LoVo (cell line): ENCODE measurements around the gene EEF1B2.
"Not testable (repeated sequence)": the region's sequence is repeated elsewhere in the genome, so short reads cannot be mapped to it uniquely, and the experiment has no call there.

Experiments
- DNase-seq: peaks from one replicate; pipeline ENCODE4 v3.0.0-alpha.2; 2016; ENCODE audit warnings: low spot score

Gene EEF1B2

DNA sequence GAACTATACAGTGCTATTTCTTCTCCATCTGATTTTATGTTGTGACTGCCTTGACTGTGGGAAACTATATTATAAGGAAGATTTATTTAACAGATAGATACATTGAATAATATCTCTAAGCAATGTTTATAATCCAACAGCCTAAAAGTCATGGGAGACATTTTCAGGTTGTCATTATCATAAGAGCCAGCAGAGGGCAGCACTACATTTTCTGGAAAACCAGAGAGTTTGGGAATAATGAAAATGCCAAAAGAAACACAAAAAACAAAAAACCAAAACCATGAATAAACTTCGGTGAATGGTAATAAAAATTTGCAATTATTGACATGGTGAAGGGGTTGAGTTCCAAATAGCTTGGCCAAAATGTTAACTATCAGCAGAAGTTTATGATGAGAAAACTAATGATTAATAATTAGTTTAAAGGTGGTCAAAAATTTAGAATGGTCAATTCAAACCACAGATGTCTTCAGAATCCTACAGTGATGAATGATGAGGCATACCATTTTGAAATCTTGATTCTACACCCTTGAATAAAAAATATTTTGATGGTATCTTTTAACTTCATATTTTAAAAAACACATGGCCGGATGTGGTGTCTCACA is 4.7 kb downstream of the EEF1B2 start:
- peak; percentile 36 for DNase-seq

DNA sequence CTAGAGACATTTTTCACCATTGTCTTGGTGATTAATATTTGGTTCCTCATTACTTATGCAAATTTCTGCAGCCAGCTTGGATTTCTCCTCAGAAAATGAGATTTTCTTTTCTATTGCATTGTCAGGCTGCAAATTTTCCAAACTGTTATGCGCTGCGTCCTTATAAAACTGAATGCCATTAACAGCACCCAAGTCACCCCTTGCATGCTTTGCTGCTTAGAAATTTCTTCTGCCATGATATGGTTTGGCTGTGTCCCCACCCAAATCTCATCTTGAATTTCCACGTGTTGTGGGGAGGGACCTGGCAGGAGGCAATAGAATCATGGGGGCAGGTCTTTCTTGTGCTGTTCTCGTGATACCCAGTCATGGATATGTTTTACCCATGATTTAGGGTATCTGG is 8.5 kb downstream of the EEF1B2 start:
- DNase-seq = not testable (repeated sequence)

DNA sequence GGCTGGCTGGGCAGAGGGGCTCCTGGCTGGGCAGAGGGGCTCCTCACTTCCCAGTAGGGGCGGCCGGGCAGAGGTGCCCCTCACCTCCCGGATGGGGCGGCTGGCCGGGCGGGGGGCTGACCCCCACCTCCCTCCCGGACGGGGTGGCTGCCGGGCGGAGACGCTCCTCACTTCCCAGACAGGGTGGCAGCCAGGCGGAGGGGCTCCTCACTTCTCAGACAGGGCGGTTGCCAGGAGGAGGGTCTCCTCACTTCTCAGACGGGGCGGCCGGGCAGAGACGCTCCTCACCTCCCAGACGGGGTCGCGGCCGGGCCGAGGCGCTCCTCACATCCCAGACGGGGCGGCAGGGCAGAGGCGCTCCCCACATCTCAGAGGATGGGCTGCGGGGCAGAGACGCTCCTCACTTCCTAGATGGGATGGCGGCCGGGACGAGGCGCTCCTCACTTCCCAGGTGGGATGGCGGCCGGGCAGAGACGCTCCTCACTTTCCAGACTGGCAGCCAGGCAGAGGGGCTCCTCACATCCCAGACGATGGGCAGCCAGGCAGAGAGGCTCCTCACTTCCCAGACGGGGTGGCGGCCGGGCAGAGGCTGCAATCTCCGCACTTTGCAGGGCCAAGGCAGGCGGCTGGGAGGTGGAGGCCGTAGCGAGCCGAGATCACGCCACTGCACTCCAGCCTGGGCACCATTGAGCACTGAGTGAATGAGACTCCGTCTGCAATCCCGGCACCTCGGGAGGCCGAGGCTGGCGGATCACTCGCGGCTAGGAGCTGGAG is 12.1 kb downstream of the EEF1B2 start:
- DNase-seq = not testable (repeated sequence)

DNA sequence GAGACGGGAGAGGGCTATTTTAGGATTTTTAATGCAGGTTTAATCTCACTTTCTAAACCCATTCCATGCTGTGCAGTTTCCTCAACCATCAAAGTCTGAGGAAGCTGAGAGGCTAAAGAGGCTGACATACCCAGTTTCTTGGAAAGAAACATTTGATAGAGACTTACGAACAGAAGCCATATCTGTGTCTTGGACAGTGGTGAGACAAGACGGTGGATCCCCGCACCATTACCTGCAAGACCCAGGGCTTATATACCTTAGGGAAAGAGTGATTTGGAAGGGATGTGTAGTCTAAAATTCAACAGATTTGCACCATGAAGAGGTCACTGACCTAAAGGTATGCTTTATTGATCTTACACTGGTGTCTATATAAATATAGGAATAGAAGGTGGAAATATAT is 13.5 kb downstream of the EEF1B2 start:
- DNase-seq = no peak

DNA sequence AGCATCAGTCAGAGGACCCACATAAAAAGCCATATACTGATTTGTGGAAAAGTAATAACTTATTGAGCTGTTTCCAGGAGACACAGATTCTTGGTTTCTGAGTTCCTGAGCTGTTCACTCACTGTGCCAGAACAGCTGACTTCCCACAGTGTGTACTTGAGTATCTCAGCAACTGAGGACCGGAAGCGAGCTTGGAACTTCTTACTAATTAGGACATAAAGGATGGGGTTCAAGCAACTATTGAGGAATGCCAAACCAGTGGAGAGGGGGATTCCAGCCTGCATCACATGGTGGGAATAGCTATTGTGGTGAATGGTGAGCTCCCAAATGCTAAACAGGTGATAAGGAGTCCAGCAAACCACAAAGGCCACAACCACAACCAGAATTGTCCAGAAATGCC is 16.4 kb downstream of the EEF1B2 start:
- DNase-seq = no peak

DNA sequence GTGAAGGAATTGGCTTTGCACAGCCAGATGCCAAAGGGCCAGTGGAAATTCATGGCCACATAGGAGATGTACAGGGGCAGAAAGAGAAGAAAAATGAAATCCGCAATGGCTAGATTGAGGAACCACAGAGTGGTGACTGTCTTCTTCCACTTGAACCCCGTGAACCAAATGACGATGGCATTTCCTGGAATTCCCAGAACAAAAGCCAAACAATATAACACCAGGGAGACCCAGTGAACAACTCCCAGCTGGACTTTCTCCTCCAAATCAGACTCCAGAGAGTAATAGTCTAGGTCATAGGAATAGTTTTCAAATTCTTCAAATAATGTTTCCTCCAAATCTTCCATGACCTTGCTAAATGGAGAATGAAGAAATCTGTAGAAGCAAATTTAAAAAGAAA is 17.2 kb downstream of the EEF1B2 start:
- DNase-seq = no peak

DNA sequence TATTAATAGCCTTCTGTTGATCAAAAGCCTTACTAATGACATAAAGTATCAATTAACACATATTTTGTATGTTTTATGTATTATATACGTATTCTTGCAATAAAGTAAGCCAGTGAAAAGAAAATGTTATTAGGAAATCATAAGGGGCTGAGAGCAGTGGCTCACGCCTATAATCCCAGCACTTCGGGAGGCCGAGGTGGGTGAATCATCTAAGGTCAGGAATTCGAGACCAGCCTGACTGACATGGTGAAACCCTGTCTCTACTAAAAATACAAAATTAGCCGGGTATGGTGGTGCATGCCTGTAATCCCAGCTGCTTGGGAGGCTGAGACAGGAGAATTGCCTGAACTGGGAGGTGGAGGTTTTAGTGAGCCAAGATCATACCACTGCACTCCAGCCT is 21.8 kb downstream of the EEF1B2 start:
- DNase-seq = not testable (repeated sequence)

DNA sequence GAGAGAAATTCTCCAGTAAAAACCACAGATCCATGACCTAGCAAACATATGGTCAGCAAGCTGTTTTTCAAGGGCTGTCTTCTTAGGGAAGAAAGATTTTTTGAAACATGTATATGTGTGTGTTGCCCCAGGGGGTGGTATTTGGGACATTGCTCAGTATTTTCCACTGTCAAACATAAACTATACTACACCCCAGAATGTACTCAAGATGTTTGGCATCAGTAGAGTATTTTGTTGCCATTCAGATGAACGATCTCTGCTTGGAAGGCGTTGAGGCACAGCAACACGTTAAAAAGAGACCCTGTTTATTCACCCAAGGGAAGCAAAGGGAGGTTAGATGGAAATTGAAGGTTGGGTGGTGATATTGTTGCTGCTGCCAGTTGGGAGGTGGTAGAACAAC is 30.0 kb downstream of the EEF1B2 start:
- no peak for DNase-seq

DNA sequence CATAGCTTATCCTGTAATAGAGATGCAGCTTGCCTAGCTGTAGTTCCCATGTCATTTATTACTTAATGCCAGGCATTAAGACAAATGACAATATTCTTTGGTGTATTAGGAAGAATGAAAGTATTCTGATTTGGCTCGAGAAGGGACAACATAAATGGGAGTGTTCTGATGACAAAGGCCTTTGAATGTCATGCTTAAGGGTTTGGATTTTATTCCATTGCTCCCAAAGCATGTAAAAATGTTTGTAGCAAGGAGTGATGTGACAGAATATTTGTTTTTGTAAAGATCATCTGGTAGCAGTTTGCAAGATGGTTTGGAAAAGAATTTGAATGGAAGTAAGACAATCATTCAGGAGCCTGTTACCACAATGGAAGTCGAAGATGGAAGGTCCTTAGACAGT is 30.4 kb downstream of the EEF1B2 start:
- no peak for DNase-seq

DNA sequence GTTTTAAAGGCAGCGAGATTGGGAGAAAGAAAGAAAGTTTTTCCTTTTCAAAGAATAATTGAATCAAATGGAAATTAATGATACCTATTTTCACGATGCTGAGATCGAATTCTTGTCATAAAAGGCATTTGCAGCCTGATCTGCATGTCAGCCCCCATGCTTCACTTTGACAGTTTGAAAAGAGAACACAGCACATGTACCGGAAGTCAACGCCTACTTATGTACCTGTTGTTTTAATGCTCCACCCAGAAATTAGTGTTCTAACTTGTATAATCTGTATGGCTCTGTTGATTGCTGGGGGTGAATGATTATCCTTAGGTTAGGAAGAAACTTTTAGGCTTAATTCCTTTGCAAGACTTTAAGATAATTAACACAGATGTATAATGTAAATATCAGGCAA is 31.0 kb downstream of the EEF1B2 start:
- DNase-seq = no peak

DNA sequence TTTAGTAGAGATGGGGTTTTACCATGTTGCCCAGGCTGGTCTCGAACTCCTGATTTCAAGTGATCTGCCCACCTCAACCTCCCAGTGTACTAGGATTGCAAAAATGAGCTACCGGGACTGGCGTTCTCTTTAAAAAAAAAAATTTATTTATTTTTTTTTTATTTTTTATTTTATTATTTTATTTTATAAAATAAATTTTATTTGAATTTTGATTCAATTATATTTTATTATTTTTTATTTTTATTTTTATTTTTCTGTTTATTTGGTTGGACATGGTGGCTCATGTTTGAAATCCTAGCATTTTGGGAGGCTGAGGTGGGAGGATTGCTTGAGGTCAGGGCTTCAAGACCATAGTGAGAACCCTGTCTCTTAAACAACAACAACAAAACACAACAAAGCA is 32.5 kb downstream of the EEF1B2 start:
- no peak for DNase-seq

DNA sequence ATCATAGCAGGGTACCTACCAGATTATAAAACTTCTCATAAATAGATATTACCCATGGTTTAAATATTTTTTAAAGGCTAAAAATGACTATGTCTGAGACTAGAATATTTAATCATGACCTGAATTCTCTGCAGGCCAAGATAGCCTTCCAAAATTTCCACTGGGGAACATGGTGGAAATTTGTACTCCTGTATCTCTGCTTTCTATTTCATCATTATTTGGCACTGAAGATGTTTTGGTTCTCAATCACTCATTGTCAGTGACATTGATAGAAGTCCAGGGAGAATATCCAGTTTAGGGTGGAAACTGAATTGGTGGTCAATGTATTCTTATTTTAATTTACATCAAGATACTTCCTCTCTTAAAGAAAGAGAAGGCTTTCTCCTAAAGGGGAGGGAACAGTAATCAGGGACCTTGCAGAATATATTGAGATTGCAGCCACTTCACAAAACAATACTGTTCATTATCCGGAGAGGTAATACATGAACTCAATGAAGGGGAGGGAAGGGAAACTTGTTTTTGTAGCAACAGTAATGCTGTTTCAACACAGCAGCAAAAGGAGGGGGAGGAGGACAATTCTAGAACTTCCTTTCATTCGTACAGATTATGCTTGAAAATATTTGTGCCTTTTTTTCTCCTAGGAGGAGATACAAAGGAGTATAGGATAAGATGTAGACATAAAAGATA is 34.1 kb downstream of the EEF1B2 start:
- no peak for DNase-seq

DNA sequence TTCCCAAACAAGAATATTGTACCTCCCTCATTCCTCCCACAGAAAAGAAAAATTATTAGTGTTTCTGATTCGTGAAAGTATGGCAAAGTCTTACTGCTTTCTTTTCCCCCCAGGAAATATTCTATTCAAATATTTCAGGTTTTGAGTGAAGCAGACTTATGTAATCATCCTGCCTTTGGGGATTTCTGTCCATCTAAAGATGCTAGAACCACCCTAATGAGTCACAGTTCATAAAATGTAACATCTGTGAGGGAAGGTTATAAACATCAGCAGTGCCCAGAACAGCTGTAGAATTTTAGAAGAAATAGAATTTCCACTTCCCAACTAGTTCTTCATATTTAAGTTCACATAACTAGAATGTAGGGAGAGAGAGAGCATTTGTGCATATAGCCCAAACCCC is 39.0 kb downstream of the EEF1B2 start:
- no peak for DNase-seq

DNA sequence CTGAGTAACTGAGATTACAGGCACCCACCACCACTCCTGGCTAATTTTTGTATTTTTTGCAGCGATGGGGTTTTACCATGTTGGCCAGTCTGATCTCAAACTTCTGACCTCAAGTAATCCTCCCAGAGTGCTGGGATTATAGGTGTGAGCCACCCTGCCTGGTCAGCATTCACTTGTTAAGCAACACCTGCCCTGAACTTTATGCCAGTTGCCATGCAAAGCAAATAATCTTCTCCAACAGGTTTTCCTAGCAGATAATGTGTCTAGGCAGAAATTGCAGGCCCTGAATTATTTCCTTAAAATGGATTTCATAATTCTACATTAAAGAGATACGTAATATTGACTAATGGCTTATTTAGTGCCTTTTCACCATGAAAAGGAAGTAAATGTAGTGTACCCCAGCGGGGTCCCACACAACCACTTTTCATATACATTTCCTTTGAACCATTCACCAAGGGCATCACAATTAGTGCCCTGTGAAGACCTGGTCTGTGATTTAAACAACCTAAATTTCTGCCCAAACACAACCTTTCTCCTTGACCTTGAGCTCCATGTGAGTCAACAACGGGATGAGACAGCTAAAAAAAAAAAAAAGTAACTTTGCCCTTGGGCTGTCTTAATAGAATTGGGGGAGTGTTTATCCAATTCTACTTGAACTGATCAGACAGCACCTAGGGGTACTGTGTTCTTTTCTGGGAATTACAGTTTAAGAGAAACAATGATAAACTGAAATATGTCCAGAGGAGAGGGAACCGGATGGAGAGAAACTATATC is 41.6 kb downstream of the EEF1B2 start:
- no peak for DNase-seq

DNA sequence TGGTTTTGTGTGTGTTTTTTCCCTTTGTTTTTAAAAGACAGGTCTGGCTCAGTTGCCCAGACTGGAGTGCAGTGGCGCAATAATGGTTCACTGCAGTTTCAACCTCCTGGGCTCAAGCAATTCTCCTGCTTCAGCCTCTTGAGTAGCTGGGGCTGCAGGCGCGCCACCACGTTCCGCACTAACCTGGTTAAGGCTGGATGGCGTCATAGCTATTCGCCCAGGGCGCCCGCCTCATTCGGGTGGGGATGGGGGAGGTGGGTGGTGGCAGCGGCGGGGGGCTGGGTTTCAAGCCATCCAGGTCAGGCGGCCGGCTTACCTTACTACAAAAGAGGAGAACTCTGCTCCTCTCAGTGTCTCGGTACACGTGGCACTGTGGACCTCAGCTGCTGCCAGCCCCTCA is 42.8 kb downstream of the EEF1B2 start:
- DNase-seq = no peak

DNA sequence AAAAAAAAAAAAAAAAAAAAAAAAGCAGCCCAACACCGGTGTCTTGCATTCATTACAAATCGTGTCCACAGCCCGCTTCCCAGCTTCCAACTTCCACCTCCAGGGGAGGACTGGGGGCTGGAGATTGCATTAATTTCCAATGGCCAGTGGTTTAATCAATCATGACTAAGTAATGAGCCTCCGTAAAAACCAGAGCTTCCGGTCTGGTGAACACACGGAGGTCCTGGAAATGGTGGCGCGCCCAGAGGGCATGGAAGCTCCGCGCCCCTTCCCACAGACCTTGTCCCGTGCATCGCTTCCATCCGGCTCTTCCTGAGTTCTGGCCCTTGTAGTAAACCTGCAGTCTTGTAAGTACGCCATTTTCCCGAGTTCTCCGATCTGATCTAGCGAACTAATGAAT is 43.6 kb downstream of the EEF1B2 start:
- DNase-seq = no peak

DNA sequence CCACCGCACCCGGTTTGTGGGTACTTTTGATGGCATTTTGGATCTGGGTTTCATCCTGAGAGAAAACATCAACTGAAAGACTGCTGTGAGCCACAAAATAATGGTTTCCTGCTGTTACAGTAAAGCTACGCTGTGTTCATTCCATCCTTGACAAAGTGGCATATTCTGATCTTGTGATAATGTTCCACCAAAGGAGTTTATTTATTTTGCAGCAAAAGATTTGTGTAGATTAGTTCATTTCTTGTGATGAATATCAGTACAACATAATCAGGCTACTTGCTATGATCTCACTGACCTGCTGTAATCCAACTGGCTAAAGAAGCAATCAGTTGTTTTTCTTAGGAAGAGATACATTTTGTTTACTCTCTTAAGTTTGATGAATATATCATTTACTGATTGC is 45.0 kb downstream of the EEF1B2 start:
- DNase-seq = no peak

DNA sequence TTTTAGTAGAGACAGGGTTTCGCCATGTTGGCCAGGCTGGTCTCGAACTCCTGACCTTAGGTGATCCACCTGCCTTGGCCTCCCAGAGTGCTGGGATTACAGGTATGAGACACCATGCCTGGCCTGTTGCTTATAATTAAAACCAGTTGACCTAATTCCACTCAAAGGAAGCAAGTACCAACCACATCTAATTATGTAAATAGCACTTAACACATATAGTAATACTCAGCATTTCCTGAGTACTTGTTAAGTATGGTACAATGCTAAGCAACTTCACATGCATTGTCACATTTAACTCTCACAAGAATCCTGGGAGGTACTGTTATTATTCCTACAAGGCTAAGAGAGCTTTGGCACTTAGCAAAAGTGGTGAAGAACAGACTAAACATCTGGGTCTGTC is 47.6 kb downstream of the EEF1B2 start:
- not testable (repeated sequence) for DNase-seq

DNA sequence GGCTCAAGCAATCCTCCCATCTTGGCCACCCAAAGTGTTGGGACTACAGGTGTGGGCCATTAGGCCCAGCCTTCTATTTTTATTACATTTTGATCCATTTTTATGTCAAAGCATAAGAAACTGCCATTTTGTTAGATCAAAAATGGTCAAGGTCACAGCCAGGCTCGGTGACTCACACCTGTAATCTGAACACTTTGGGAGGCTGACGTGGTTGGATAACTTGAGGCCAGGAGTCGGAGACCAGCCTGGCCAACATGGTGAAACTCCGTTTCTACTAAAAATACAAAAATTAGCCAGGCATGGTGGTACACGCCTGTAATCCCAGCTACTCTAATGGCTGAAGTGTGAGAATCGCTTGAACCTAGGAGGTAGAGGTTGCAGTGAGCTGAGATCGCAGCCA is 49.2 kb downstream of the EEF1B2 start:
- no peak for DNase-seq

DNA sequence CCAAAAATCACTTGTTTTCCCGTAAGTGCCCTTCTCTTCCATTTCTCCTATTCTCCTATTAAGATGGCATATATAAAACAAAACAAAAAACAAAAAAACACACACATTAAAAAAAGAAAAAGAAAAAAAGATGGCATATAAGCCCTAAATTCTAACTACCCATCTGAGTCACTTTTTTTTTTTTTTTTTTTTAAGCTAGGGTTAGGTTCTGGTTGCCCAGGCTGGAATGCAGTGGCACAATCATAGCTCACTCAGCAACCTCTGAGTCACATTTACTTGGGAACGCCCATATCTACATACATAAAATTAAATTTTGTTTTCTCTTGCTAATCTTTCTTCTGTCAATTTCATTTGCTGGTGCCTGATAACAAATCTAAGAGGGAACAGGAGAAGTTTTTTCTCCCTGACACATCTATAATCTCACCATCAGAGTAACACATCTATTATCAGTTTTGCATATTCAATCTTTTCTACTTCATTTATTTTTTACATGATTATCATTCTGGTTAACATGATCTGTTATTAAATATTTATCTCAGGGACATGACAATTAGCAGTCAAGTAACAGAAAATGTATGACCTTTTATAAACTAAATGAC is 52.1 kb downstream of the EEF1B2 start:
- peak; percentile 34 for DNase-seq
